Measurements from ENCODE around the gene OVOL2.

DNA sequence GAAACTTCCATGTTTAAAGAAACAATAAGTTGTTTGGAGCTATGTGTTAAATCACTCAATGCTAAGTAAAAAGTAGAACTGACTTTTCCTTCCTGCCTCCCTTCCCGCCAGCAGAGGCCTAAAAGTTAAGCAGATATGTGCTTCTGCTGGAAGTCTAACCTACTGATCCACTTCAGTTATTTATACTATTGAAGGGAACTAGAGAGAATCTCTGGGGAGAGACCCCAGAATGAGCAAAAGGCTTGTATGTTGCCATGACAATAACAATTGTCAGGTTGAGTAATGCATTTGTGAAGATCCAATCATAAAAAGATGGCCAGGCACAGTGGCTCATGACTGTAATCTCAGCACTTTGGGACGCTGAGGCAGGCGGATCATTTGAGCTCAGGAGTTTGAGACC lies 64.2 kb downstream of the OVOL2 start:
- TF ChIP-seq POLR2A (IDR thresholded peaks at IDR 0.05): no peak
- TF ChIP-seq, protein P1, sequence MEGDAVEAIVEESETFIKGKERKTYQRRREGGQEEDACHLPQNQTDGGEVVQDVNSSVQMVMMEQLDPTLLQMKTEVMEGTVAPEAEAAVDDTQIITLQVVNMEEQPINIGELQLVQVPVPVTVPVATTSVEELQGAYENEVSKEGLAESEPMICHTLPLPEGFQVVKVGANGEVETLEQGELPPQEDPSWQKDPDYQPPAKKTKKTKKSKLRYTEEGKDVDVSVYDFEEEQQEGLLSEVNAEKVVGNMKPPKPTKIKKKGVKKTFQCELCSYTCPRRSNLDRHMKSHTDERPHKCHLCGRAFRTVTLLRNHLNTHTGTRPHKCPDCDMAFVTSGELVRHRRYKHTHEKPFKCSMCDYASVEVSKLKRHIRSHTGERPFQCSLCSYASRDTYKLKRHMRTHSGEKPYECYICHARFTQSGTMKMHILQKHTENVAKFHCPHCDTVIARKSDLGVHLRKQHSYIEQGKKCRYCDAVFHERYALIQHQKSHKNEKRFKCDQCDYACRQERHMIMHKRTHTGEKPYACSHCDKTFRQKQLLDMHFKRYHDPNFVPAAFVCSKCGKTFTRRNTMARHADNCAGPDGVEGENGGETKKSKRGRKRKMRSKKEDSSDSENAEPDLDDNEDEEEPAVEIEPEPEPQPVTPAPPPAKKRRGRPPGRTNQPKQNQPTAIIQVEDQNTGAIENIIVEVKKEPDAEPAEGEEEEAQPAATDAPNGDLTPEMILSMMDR (IDR thresholded peaks at IDR 0.05): no peak
- TF ChIP-seq EP300 (IDR thresholded peaks at IDR 0.05): no peak

Data from ovary (tissue), 3 donors.